Chondrocyte (in vitro differentiated cells): ENCODE results near the gene ESYT3. TPM values are rescaled to one million over a fixed set of nuclear protein-coding genes. Genes with fewer than 3 reads are reported as not detected.

Experiments
- DNase-seq: peaks from one replicate; pipeline ENCODE4 v3.0.0; 2021; ENCODE audit warnings: mixed read lengths, low spot score
- H3K27ac Mint-ChIP-seq: one replicate; pipeline ENCODE4 v1.8.0; 2021; ENCODE audit warnings: mild to moderate bottlenecking, moderate library complexity, mixed read lengths; ENCODE audit not compliant: unreplicated experiment
- H3K27me3 Mint-ChIP-seq: 2 replicates; pipeline ENCODE4 v1.8.0; 2021; ENCODE audit warnings: low read depth, mixed read lengths
- H3K36me3 Mint-ChIP-seq: 2 replicates; pipeline ENCODE4 v1.8.0; 2021; ENCODE audit warnings: low read depth, mixed read lengths
- H3K4me1 Mint-ChIP-seq: 2 replicates; pipeline ENCODE4 v1.8.0; 2021; ENCODE audit warnings: low read depth, mild to moderate bottlenecking, mixed read lengths
- H3K4me3 Mint-ChIP-seq: one replicate; pipeline ENCODE4 v1.8.0; 2021; ENCODE audit warnings: mild to moderate bottlenecking, moderate library complexity, mixed read lengths; ENCODE audit not compliant: unreplicated experiment
- H3K9me3 Mint-ChIP-seq: 2 replicates; pipeline ENCODE4 v1.8.0; 2021; ENCODE audit warnings: low read depth, mixed read lengths
- CTCF ChIP-seq: fragments of 200-600 bp; sonication (generic); IDR thresholded peaks from 2 replicates; pipeline ENCODE4 v1.5.0; 2021; ENCODE audit warnings: antibody characterized with exemption, mild to moderate bottlenecking, moderate library complexity
- total RNA-seq: library from RNA; stranded (reverse); gene quantifications from 3 replicates; pipeline ENCODE4 v1.2.1, GENCODE V29; 2021

Gene ESYT3
- total RNA-seq, 1 donor from 2014 or later = 0.70 TPM

GRCh38 chr3:138459619-138460535 is 25.5 kb downstream of the ESYT3 start:
- no peak for TF ChIP-seq CTCF
- no peak for DNase-seq
- H3K27ac Mint-ChIP-seq = no peak overlapping the region
- peaks cover 1% of the 10 kb centered on the region for H3K36me3 Mint-ChIP-seq
- H3K9me3 Mint-ChIP-seq = no peaks in the 10 kb centered on the region
- peaks cover 8% of the 10 kb centered on the region for H3K4me1 Mint-ChIP-seq
- H3K27me3 Mint-ChIP-seq = peaks cover 6% of the 10 kb centered on the region
- H3K4me3 Mint-ChIP-seq = no peak overlapping the region

- Mint-ChIP-seq H3K4me3 (no peak overlapping the region), H3K27ac (no peak overlapping the region), H3K9me3 (no peaks in the 10 kb centered on the region), H3K27me3 (peaks cover 2% of the 10 kb centered on the region), H3K36me3 (peaks cover 1% of the 10 kb centered on the region), H3K4me1 (peaks cover 8% of the 10 kb centered on the region)
- TF ChIP-seq CTCF = no peak
- DNase-seq = no peak
These were observed 26.3 kb downstream of the ESYT3 start for GRCh38 chr3:138460536-138461205.

GRCh38 chr3:138461246-138461645 is 26.8 kb downstream of the ESYT3 start:
- TF ChIP-seq CTCF = no peak
- H3K27me3 Mint-ChIP-seq = no peaks in the 10 kb centered on the region
- H3K27ac Mint-ChIP-seq = no peak overlapping the region
- peaks cover 1% of the 10 kb centered on the region for H3K36me3 Mint-ChIP-seq
- H3K9me3 Mint-ChIP-seq = no peaks in the 10 kb centered on the region
- no peak overlapping the region for H3K4me3 Mint-ChIP-seq
- DNase-seq = no peak
- H3K4me1 Mint-ChIP-seq = peaks cover 6% of the 10 kb centered on the region

- H3K4me1 Mint-ChIP-seq = peaks cover 2% of the 10 kb centered on the region
- no peak overlapping the region for H3K27ac Mint-ChIP-seq
- H3K36me3 Mint-ChIP-seq = peaks cover 1% of the 10 kb centered on the region
- H3K9me3 Mint-ChIP-seq = no peaks in the 10 kb centered on the region
- no peaks in the 10 kb centered on the region for H3K27me3 Mint-ChIP-seq
- no peak overlapping the region for H3K4me3 Mint-ChIP-seq
- DNase-seq = no peak
- no peak for TF ChIP-seq CTCF
These were observed 27.5 kb downstream of the ESYT3 start for GRCh38 chr3:138461896-138462295.

GRCh38 chr3:138463724-138464490 is 29.5 kb downstream of the ESYT3 start:
- no peak for TF ChIP-seq CTCF
- no peak overlapping the region for H3K4me3 Mint-ChIP-seq
- no peaks in the 10 kb centered on the region for H3K9me3 Mint-ChIP-seq
- H3K27ac Mint-ChIP-seq = peak overlapping the region; percentile 4
- no peak for DNase-seq
- H3K4me1 Mint-ChIP-seq = no peaks in the 10 kb centered on the region
- peaks cover 1% of the 10 kb centered on the region for H3K27me3 Mint-ChIP-seq
- no peaks in the 10 kb centered on the region for H3K36me3 Mint-ChIP-seq
